GM21825 (cell line): ENCODE results near the gene CNOT8.
A peak's percentile ranks its signal among the peaks of the same experiment; 100 is the strongest.
"Not testable (repeated sequence)": the region's sequence is repeated elsewhere in the genome, so short reads cannot be mapped to it uniquely, and the experiment has no call there.

Experiments
- ATAC-seq: cut with Tn5 transposase; IDR thresholded peaks from one replicate; pipeline ENCODE4 v1.9.1; 2021; ENCODE audit warnings: mild to moderate bottlenecking, moderate library complexity; ENCODE audit not compliant: unreplicated experiment

Gene CNOT8

DNA sequence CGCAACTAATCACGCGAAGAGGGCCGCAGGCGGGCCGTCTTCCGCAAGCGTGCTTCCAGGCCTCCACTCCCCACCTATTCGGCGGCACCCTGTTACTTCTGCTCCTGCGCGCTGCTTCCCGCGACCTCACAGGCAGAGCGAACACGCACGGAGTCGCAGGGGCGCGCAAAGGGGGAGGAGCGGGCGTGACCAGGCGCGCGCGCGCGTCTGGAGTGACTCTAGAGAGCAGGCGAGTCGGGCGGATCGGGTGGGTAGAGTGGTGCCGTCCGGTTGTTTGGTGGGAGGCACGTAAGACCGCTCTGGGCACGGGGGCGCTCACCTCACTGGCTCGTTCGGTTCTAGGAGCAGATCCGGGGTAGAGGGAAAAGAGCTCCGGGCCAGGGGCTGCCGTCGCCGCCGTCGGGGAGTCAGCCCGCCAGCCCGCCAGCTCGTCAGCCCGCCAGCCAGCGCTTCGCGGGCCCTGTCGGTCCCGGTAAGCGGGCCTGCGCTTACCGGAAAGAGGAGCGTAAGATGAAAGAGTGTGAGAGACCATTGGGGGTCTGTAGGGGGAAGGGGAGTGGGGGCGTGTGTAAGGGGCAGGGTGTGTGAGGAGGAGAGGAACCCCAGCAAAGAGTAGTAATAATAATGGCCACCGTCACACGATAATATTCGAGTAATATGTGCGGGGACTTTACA is at the start of gene CNOT8:
CNOT8 (plus strand) TSS at position 331 of the 675 bp plus-strand sequence. CDS start 4,652 bp downstream, outside the sequence.
- peak; percentile 73 for ATAC-seq

DNA sequence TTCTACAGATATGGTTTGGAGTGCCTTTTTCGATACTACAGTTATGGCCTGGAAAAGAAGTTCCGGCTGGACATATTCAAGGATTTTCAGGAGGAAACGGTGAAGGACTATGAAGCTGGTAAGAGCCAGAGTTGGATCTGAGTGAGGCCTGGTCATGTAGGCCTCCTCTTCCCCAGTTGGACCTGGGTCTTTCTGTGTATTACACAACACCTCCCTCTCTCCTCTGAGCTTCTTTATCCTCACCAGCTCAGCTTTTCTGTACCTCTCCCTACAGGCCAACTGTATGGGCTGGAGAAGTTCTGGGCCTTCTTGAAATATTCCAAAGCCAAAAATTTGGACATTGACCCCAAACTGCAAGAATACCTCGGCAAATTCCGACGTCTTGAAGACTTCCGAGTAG is 47.2 kb upstream of the CNOT8 start:
- no peak for ATAC-seq

DNA sequence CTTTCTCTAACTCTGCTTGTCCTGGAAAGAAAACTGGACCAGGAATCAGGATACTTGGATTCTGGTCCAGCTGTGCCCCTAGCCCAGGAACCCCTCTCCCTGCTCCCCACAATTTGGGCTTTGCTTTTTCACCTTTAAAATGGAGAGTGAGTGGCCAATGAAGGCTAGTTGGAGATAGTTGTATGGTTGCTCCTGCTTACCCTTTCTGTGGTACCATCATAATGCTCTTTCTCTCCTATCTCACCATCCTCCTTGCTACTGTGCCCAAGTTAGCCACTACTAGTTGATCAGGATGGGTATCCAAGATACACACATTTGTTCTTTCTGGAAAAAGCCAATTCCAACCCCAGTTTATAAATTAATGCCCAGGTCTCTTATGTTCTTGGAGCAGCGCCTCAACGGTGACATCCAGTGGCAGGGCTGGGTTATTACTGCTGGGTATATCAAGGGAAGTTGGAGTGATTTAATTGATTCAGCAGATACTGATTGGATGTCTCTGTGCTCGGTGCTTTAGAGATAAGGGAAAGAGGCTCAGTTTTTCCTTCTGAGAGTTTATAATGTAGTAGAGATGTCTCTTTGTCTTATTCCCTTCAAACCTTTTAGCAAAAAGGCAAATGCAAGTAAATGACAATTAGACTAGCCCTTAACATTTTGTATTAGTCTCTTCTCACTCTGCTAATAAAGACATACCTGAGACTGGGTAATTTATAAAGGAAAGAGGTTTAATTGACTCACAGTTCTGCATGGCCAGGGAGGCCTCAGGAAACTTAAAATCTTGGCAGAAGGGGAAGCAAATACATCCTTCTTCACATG is 46.6 kb upstream of the CNOT8 start:
- no peak for ATAC-seq

DNA sequence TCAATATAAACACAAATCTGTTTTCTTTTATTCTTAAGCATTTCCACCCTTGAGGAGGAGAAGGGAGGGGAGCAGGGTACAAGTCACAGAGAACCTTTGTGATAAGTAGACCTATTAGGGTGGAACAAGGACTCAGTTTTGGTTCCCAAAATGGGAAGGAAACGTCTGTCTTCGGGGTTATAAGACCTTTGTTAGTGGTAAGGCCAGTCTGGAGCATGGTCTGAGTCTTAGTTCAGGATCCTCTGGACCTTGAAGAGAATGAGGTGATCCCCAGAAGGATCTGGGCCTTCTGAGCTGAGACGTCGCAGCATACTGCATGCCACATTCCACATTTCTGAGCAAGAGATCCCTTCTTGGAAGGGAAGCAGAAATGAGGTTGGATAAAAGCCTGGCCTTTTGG is 45.3 kb upstream of the CNOT8 start:
- ATAC-seq, result no peak

DNA sequence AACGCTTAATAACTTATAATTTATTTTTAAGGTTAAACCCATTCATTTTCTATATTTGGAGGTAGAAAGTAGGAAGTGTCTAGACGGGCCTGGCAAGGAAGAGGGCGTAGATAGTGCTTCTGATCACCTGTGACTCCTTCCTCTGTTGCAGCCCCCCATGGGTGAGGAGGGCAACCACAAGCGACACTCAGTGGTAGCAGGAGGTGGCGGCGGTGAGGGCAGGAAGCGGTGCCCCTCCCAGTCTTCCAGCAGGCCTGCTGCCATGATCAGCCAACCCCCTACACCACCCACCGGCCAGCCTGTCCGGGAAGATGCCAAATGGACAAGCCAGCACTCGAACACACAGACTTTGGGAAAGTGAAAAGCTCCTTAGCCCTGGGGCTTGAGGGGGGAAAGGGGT is 44.7 kb upstream of the CNOT8 start:
- no peak for ATAC-seq

DNA sequence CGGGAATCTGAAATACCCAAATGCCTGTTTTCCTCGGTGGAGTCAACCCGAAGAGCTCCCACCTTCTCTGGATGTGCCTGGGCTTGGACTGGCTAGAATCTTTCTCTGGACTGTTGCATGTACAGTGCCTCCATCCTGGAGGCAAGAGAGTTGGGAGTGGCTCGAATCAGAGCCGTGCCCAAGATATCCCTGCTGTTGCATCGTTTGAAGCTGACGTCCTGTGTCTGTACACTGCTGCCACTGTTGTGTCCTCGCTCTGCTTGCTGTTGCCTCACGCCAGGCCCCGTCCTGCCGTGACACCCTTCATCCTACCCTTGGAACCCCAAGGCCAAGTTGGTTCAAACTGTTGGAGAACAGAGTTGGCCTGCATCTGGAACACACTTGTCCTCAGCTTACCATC is 43.4 kb upstream of the CNOT8 start:
- no peak for ATAC-seq

DNA sequence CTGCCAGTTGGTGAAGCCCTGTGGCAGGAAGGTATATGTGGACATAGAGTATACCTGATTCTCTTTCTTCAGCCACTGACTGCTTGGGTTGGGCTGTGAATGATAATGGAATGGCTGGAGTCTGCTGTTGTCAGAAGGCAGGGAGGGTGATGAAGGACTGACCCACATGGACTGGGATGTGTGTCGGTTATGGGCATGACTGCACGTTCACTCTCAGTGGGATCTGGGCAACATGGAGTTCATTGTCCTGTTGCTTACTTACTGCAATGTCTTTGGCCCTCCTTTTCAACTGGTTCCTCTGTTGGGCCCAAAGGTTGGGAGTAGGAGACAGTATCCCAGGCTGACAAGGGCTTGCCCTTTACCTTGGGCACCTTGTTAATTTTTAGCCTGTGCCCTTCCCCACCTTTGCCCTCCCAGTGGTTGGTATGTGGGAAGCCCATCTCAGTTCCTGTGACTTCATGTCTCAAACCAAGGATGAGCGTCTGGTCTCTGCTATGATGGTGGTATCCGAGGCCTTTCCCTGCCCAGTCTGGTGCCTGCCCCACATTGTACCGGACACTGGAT is 42.7 kb upstream of the CNOT8 start:
- ATAC-seq, result no peak

DNA sequence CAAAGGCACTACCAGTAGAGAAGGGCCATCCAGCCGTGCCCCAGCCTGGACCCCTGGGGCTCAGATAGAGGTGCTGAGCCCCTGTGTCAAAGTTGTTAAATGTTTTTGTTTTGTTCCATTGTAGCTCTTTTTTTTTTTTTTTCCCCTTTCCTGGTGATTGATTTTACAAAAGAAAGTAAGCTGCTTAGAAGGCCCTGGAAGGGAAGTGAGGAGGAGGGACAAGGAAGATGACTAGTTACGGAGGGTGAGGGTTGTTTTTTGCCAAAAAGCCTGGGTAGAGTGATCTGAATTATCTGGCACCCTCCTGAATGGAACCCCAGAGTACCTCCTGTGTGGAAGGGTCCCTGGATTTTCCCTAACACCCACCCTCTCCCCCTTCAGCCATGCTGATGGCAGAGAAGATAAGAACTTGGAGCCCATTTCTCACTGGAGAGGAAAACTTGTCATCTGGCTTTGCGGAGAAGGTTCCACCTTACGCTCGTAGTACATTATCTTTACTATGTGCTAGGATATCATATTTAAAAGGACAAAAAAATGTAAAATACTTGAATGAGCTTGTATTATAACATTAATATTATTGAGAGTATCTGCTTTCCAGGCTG is 41.4 kb upstream of the CNOT8 start:
- ATAC-seq, result no peak

DNA sequence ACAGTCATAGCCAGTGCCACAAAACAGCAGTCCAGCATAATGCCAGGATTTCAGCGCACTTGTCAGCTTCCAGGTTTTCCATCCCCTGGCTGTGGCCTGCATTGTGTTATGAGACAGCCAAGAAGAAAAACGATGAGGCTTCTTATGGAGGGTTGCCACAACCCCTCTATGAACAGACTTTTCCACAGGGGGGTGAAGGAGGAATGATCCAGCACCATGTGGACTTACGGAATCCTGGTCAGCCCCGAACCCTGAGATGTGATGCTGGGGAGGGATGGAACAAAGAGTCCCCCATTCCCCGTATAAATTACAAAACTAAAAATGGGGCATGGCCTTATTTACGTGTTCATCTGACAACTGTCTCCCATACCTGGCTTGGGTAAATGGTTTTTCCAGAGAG is 40.6 kb upstream of the CNOT8 start:
- ATAC-seq, result no peak

DNA sequence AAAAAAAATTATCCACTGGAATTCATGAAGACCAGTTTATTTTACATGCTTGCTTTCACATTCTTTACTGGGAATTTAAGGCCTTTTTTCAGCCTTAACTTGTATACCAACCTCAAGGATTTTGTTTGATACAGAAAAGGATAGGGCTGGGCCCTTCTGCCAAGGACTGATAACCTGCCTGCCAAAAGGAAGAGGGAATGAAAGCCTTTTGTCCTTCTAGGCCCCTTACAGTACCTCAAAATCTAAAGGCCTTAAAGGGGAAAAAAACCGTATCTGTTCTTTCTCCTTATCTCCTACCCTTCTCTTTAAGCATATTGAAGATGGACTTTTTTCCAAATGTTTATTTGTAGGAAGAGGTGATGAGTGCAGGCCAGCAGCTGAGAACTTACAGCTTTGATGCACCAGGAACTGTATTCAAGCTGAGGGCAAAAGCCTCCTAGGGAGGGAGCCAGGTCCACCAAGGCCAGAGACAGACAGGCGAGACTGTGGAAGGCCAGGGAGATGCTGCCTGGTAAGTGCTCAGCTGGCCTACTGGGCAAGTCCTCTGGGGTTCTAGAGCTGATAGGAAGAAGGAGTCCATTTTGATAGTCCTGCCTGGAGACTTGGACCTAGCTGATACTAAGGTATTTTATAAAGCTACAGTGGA is 39.8 kb upstream of the CNOT8 start:
- ATAC-seq, result no peak

DNA sequence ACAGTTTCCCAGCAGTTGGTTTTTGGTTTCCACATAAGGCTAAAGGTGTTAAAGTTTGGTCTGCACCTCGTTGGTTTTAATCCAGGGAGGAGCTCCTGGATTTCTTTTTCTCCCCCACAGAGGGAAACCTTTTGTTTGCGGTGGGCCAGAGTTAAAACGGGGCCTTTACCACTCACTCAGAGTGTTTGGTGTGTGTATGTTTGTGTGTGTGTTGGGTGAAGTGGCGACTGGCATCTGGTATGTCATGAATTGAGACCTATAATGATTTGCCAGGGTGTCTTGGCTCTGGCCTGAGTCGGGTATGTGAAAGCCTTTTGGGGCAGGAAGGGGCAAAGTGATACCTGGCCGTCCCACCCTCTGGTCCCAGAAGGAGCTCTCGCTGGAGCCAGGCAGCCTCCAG is 38.9 kb upstream of the CNOT8 start:
- no peak for ATAC-seq

DNA sequence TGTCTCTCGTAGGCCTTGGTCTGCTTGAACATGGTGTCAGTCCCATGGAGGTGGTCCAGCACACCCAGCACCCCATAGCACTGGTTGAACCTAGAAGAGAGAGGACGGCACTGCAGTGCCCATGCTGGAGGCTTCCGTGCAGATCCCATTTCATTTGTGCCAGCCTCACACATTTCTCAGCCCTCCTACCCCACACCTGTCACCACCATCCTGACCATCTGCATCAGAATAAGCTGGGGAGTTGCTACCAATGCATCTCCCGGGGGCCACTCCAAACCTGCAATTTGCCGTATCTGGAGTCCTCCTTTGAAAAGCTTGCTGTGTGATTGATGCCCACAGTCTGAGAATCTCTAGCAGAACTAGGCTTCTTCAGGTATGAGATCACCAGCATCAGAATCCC is 38.0 kb upstream of the CNOT8 start:
- no peak for ATAC-seq

DNA sequence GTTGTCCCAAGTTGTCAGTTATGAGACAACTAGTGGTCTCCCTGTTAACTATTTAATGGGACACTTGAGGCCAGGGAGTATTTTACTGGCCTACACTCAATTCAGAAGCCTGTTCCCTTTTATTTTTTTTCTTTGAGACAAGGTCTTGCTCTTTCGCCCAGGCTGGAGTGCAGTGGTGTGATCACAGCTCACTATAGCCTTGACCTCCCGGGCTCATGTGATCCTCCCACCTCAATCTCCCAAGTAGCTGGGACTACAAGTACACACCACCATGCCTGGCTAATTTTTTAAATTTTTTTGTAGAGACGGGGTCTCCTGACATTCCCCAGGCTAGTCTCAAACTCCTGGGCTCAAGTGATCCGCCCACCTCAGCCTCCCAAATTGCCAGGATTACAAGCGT is 35.5 kb upstream of the CNOT8 start:
- ATAC-seq, result not testable (repeated sequence)

DNA sequence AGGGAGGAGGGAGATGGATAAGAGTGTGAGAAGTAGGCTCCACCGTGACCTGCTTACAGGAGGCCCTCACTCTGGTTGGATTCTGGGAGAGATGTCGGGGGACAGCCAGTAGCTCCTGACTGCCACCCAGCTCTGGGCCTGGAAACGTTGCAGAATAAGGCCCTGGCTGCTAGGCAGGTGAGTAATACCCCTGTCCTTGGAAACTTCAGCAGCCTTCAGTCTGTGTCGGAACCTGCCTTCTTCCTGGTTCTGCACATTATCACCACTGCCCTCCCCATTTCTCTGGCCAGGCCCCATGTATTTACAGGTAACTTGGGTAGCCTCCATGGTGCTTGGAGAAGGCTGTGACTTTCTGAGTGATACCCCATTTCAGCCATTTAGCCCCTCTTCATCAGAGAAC is 34.8 kb upstream of the CNOT8 start:
- no peak for ATAC-seq

DNA sequence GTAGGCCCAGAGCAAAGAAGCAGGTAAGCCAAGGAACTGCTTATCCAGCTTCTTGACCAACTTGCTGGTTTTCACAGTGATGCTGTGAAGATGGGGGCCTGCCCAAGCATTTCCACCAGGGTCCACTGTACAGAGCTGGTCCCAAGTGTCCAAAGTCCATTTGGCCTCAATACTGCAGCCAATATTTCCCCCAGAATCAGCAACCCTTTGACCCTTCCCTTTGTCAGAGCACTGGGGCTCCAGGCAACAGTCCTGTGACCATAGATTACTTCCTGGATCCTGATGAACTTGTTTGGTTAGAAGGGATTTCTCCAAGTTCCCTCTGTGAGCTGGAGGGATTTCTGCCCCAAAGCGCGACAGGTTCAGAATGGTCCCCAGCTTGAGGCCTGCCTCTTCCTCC is 34.4 kb upstream of the CNOT8 start:
- no peak for ATAC-seq

DNA sequence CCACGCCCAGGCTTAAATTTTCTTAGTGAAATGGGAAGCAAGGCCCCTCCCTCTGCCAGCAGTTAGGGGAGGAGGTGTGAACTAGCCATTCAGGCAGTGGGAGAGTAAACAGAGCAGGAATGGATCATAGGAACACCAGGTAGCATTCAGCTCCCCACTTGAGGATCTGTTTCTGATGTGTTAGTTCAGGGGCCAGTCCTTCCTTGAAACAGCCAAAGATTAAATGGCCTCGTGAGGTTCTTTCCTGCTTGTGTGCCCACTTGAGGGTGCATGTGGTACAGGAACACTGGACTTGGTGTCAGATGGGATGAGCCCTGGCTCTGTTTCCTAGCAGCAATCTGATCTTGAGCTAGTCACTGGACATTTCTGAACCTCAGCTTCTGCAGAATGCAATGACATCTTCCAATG is 29.2 kb upstream of the CNOT8 start:
- ATAC-seq, result no peak

DNA sequence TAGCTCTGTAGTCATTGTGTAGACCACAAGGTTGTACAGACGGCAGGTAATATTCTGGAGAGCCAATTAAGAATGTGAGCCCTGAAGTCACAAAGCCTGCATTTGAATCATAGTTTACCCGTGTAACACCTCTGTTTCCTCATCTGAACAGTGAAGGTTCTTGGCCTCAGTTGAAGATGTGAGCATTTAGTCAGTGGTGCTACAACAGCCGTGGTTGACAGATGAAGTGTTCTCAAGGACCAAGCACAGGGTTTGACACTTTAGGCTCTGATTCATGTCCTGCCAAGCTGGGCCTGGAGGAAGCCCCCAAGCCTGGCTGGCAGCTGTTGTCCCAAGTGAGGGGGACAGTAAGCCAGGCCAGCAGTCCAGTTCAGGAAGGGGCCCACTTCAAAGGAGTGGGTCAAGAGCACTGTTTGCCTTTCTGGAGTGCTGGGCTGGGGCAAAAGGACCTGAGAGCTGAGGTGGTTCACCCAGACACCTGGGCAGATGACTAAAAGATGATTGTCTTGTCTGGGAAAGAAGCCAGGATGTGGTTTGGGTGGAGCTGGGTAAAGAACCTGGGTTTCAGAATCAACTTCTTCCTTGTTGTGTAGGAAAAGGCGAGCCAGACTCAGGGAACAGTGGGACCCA is 28.7 kb upstream of the CNOT8 start:
- ATAC-seq, result no peak

DNA sequence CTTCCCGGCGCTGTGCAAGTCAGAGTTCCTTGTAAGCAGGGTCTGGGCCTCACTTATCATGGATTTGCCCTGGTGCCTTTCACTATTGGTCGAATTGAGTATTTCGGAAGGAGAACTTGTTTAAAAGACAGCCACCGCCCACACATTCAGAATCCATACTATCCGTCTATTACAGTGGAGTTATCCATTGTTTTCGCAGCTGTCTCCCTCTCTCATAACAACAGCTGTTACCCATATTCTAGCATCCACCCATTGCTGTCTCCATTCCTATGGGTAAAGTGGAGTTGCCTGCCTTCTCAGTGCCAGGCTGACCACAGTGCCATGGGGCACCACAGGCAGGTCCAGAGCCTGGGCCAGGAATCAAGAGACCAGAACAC is 28.2 kb upstream of the CNOT8 start:
- ATAC-seq, result no peak

DNA sequence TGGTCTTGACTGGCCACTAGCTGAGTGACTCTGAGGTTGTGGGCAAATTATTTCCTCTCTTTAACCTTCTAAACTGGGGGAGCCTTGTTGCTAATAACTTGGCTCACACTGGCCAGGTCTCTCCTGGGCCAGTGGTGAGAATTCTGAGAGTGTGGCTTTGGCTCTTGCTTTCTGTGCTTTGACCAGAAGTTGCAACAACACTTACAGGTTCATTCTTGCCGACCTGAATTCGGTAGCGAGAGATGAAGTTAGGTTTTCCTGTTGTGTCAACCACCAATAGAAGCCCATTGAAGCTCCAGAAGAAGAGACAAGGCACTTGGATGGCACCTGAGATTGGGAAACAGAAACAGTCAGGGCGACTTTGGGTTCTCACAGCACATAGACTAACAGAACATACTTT is 27.8 kb upstream of the CNOT8 start:
- ATAC-seq, result no peak

DNA sequence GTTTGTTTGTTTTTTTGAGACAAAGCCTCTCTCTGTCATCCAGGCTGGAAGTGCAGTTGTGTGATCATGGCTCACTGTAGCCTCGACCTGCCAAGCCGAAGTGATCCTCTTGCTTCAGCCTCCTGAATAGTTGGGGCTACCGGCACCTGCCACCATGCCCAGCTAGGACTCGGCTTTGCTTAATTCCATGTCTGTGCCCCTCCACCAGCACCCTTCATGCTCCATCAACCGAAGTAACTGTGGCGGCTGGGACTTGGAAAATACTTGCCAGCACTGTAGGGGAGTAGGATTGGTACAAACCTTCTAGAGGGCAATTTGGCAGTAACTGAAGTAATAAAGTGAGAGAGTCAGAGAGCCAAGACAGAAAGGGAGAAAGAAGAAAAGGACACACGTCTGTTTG is 27.0 kb upstream of the CNOT8 start:
- no peak for ATAC-seq

DNA sequence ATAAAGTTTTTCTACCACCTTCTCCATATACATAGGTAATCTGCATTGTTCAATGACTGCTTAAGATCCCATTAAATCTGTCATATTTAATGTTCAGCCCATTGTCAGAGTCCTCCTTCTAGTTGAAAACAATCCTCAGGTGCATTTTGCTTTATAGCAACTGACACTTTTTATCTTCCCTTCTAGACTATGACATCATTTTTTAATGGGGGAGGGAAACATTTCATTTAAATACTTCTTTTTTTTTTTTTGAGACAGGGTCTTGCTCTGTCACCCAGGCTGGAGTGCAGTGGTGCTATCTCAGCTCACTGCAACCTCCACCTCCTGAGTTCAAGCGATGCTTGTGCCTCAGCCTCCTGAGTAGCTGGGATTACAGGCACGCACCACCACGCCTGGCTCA is 25.6 kb upstream of the CNOT8 start:
- ATAC-seq, result not testable (repeated sequence)
